ENCODE data around the gene ARMC3. TPM values are rescaled to one million over a fixed set of nuclear protein-coding genes. Genes with fewer than 3 reads are reported as not detected.

The ARMC3 gene
- total RNA-seq, 1 donor = not detected

- no peak for TF ChIP-seq CTCF (IDR thresholded peaks at IDR 0.05; ENCODE audit: insufficient read depth, low read length)
- no peak overlapping the region for H3K4me3 ChIP-seq (ENCODE audit: low read depth, low read length)
- no peak for DNase-seq (ENCODE audit: low read depth)
Measured at GRCh38 chr10:23079700-23080099, 151.8 kb downstream of the ARMC3 start.

- no peak for DNase-seq (ENCODE audit: low read depth)
- TF ChIP-seq CTCF (IDR thresholded peaks at IDR 0.05; ENCODE audit: insufficient read depth, low read length) = no peak
- H3K4me3 ChIP-seq (ENCODE audit: low read depth, low read length) = no peak overlapping the region
Measured at GRCh38 chr10:23080262-23080661, 152.4 kb downstream of the ARMC3 start.

GRCh38 chr10:23081221-23081750, 153.4 kb downstream of the ARMC3 start:
- peak; percentile 73 for DNase-seq (ENCODE audit: low read depth)
- no peak overlapping the region for H3K4me3 ChIP-seq (ENCODE audit: low read depth, low read length)
- TF ChIP-seq CTCF (IDR thresholded peaks at IDR 0.05; ENCODE audit: insufficient read depth, low read length) = no peak

- DNase-seq (ENCODE audit: low read depth) = peak; percentile 34
- peak; percentile 29 for TF ChIP-seq CTCF (IDR thresholded peaks at IDR 0.05; ENCODE audit: insufficient read depth, low read length)
- no peak overlapping the region for H3K4me3 ChIP-seq (ENCODE audit: low read depth, low read length)
Measured at GRCh38 chr10:23081891-23082290, 154.0 kb downstream of the ARMC3 start.

Small RNAs within 50 kb of the gene (small RNA-seq; reads per million reads assigned to genes)
- gene RNA5SP304 = 2.3 reads per million, percentile 73 among the genes with 10 or more reads in this experiment

Other genes starting within 250 kb of the ARMC3 start
- gene PIP4K2A, start 213.5 kb upstream of the ARMC3 start, total RNA-seq (ENCODE audit: low replicate concordance) = 52.2 and 198 TPM in 2 replicates
- gene MSRB2, start 167.5 kb downstream of the ARMC3 start, total RNA-seq (ENCODE audit: low replicate concordance) = 7.3 and 12.0 TPM in 2 replicates

Data from fibroblast of the aortic adventitia (primary cell).